GM20000 (cell line): Measurements from ENCODE around the gene NKX2-4.
"Not testable (repeated sequence)": the region's sequence is repeated elsewhere in the genome, so short reads cannot be mapped to it uniquely, and the experiment has no call there.

Source experiments
- DNase-seq: peaks from one replicate; pipeline ENCODE4 v3.0.0; 2012; ENCODE audit warnings: low spot score
- CTCF ChIP-seq: IDR thresholded peaks from 2 replicates; pipeline ENCODE4 v1.5.1; 2012; ENCODE audit warnings: mild to moderate bottlenecking, control low read depth; ENCODE audit errors: extremely low read depth, missing control alignments

The NKX2-4 gene

GRCh38 chr20:21371193-21371592 is 26.1 kb downstream of the NKX2-4 start:
- no peak for DNase-seq
- TF ChIP-seq CTCF: no peak

GRCh38 chr20:21368791-21369190 is 28.5 kb downstream of the NKX2-4 start:
- TF ChIP-seq CTCF: no peak
- no peak for DNase-seq

- DNase-seq: not testable (repeated sequence)
These were observed 31.1 kb downstream of the NKX2-4 start for GRCh38 chr20:21366273-21366672.

GRCh38 chr20:21365771-21366170 is 31.6 kb downstream of the NKX2-4 start:
- no peak for DNase-seq
- no peak for TF ChIP-seq CTCF

GRCh38 chr20:21364413-21364812 is 32.9 kb downstream of the NKX2-4 start:
- DNase-seq: no peak

GRCh38 chr20:21361266-21361665 is 36.1 kb downstream of the NKX2-4 start:
- no peak for DNase-seq
- no peak for TF ChIP-seq CTCF

More at GRCh38 chr20:21364413-21364812, 32.9 kb downstream of the NKX2-4 start:
- TF ChIP-seq CTCF: no peak

GRCh38 chr20:21360705-21361104 is 36.6 kb downstream of the NKX2-4 start:
- no peak for DNase-seq
- TF ChIP-seq CTCF: no peak

GRCh38 chr20:21358737-21359136 is 38.6 kb downstream of the NKX2-4 start:
- no peak for TF ChIP-seq CTCF
- no peak for DNase-seq
